Adrenal gland (tissue), 5 donors: ENCODE data around the gene PIK3CB.

ENCODE experiments used
- POLR2A ChIP-seq, 2 donors: fragments of 450-650 bp; IDR thresholded peaks; one replicate each; pipeline ENCODE4 v1.6.1; 2017; ENCODE audit warnings: antibody characterized with exemption in 2 of 2, mild to moderate bottlenecking in 2 of 2, moderate library complexity in 1 of 2
- TF ChIP-seq, protein P1 (sequence below), 6 experiments: fragments of 450-650 bp in 4 of 6; fragments of 200-600 bp in 2 of 6; sonication (generic) in 1 of 6; IDR thresholded peaks; 1 replicate in 5 of 6; 2 replicates in 1 of 6; pipeline versions ENCODE4 v1.5.1 to v1.8.0; 2016 to 2021; ENCODE audit warnings: antibody characterized with exemption in 6 of 6, mild to moderate bottlenecking in 2 of 6, moderate library complexity in 1 of 6
- donor health status: DM: no; HTN: no; CAD: no.

DNA sequence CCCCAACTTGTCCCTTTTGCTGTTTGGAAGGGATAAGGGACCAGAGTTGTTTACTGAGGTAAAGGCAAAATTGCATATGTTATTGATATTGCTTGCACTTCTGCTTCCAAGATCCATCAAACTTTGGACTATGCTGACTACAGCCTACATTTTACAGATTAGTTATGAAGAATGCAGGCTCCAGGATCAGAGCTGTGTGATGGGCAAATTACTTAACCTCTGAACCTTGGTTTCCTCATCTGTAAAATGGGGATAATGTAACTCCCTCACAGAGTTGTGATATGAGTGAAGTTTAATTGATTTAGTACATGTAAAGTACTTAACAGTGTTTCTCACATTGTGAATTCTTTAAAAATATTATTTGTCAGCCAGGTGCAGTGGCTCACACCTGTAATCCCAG is 210.2 kb downstream of the PIK3CB start:
- TF ChIP-seq, protein P1, sequence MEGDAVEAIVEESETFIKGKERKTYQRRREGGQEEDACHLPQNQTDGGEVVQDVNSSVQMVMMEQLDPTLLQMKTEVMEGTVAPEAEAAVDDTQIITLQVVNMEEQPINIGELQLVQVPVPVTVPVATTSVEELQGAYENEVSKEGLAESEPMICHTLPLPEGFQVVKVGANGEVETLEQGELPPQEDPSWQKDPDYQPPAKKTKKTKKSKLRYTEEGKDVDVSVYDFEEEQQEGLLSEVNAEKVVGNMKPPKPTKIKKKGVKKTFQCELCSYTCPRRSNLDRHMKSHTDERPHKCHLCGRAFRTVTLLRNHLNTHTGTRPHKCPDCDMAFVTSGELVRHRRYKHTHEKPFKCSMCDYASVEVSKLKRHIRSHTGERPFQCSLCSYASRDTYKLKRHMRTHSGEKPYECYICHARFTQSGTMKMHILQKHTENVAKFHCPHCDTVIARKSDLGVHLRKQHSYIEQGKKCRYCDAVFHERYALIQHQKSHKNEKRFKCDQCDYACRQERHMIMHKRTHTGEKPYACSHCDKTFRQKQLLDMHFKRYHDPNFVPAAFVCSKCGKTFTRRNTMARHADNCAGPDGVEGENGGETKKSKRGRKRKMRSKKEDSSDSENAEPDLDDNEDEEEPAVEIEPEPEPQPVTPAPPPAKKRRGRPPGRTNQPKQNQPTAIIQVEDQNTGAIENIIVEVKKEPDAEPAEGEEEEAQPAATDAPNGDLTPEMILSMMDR (IDR thresholded peaks at IDR 0.05): no peak
- no peak for TF ChIP-seq POLR2A (IDR thresholded peaks at IDR 0.05)
